Measurements from ENCODE around the gene LYSMD3. TPM values are rescaled to one million over a fixed set of nuclear protein-coding genes. Genes with fewer than 3 reads are reported as not detected.

LYSMD3 gene
- total RNA-seq, 1 donor from 2014 or later = 21.6 TPM

DNA sequence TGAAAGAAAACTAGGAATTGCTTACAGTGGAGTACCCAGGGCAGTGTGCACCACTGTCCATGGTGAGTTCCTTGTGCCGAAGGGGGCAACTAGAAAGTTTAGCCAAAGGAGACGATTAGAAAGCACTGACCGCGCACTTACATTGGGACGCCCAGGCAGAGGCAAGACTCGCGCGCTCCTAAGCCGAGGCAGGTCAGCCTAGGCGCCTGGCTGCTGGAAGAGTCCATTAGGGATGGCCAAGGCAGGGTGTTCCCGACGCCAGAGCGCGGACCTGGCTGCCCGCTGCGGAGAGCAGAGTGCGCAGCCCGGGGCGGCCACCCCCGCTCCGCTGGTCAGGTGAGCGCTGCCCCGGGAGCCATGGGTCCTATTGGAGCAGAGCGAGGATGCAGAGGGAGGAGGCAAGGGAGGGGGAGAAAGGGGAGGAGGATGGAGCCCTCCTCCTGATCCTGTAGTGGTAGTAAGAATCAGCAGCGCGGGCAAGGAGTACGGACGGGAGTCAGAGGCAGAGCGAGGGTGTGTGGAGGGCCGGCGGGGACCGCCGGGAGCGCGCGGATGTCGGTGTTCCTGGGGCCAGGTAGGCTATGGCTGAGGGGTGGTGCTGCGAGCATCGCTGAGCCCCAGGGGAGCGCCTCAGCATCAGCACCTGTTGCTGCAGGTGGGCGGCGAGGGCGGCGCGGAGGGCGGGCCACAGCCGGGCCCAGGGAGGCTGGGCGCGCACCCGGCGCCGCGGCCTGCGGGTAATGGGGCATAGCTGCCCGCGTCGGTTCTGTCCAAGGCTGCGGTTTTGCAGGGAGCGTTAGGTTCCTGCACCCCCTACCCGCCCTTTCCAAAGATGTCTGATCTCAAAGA, 29.2 kb upstream of the LYSMD3 start, which contains the start of gene ADGRV1:
Gene ADGRV1, plus strand, starts transcription at position 454 of the 849 bp plus-strand sequence. Its CDS starts 99 bp downstream, at position 553.
- Histone ChIP-seq H3K27ac (peak within 1 kb of the TSS; percentile 62), H3K9me3 (no peaks in the 10 kb centered on the region), H3K27me3 (ENCODE audit: low read depth) (peaks cover 44% of the 10 kb centered on the region), H3K4me3 (peak within 1 kb of the TSS; percentile 51), H3K4me1 (peaks cover 12% of the 10 kb centered on the region), H3K36me3 (no peaks in the 10 kb centered on the region)
- ATAC-seq = peak; percentile 98 to 99
- DNase-seq = peak; percentile 92
- TF ChIP-seq, protein P1, sequence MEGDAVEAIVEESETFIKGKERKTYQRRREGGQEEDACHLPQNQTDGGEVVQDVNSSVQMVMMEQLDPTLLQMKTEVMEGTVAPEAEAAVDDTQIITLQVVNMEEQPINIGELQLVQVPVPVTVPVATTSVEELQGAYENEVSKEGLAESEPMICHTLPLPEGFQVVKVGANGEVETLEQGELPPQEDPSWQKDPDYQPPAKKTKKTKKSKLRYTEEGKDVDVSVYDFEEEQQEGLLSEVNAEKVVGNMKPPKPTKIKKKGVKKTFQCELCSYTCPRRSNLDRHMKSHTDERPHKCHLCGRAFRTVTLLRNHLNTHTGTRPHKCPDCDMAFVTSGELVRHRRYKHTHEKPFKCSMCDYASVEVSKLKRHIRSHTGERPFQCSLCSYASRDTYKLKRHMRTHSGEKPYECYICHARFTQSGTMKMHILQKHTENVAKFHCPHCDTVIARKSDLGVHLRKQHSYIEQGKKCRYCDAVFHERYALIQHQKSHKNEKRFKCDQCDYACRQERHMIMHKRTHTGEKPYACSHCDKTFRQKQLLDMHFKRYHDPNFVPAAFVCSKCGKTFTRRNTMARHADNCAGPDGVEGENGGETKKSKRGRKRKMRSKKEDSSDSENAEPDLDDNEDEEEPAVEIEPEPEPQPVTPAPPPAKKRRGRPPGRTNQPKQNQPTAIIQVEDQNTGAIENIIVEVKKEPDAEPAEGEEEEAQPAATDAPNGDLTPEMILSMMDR (IDR thresholded peaks at IDR 0.05) = no peak
- intact Hi-C loops (cut with DNase I) = no loop called here

DNA sequence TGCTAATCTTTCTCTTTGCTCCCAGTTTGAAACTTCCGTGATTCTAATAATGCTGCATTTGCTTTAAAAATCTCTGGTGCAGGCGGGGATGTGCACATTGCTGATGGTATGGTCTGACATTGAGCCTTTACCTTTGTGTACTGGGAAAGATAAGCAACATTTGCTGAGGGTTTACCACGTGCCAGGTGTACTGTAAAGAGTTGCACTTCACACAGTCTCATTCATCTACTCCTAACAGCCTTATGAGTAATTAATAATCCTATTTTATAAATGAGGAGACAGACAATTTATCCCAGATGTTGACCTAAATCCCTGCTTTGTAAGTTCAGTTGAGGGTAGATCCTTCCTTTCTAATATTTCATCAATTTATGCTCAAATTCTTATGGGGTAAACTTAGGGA, 28.5 kb upstream of the LYSMD3 start:
- no peaks in the 10 kb centered on the region for H3K36me3 ChIP-seq
- intact Hi-C loops (cut with DNase I) = no loop called here
- DNase-seq = no peak
- H3K9me3 ChIP-seq = no peaks in the 10 kb centered on the region
- peak overlapping the region; percentile 62 for H3K27ac ChIP-seq
- TF ChIP-seq, protein P1 (IDR thresholded peaks at IDR 0.05) = no peak
- H3K4me3 ChIP-seq = peak overlapping the region; percentile 51
- peaks cover 44% of the 10 kb centered on the region for H3K27me3 ChIP-seq (ENCODE audit: low read depth)
- ATAC-seq = no peak
- H3K4me1 ChIP-seq = peaks cover 12% of the 10 kb centered on the region

DNA sequence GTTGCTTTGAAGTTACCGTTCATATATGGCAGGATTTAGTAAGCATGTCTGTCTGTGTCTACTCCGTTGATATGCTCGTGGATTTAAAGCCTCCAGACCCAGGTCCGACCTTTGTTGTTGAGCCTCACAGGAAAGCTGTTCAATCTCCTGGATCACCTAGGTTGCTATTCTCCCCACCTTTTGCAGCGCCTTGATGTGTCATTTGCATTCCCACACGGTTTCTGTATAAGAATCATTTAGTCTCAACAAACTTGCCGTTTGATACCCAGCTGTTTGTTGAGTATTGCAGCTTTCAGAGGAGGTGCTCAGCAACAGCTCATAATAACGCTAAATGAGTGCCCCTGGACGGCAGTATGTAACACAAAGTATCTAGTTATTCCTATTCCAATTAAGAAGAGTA, 28.0 kb upstream of the LYSMD3 start:
- intact Hi-C loops (cut with DNase I) = no loop called here
- H3K27me3 ChIP-seq (ENCODE audit: low read depth) = peaks cover 44% of the 10 kb centered on the region
- peak overlapping the region; percentile 51 for H3K4me3 ChIP-seq

DNA sequence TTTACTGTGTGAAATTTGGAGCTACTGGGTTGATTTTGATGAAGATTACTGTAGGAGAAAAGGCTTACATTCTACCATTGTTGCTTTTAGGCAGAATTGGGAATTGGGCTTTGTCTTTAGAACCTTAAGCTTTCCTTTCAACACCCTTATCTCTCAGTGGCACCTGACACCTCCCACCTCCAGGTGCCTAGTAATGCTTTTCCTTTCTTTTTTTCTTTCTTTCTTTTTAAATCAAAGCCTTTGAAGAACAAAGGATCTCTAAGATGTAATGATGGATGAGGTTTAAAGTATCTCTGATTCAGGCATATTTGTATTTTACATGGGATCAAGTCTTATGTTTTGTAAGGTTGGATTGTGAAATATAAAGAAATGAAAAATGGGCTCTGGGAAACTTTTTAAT, 26.3 kb upstream of the LYSMD3 start:
- no peaks in the 10 kb centered on the region for H3K36me3 ChIP-seq
- no peak overlapping the region for H3K4me3 ChIP-seq
- DNase-seq (no peak), ATAC-seq (no peak)
- peaks cover 33% of the 10 kb centered on the region for H3K27me3 ChIP-seq (ENCODE audit: low read depth)
- TF ChIP-seq, protein P1 (IDR thresholded peaks at IDR 0.05) = no peak
- intact Hi-C loops (cut with DNase I) = no loop called here
- no peaks in the 10 kb centered on the region for H3K9me3 ChIP-seq
- H3K27ac ChIP-seq = no peak overlapping the region
- peaks cover 12% of the 10 kb centered on the region for H3K4me1 ChIP-seq

More for the DNA sequence above, 28.0 kb upstream of the LYSMD3 start:
- no peaks in the 10 kb centered on the region for H3K36me3 ChIP-seq
- H3K4me1 ChIP-seq = peaks cover 12% of the 10 kb centered on the region
- no peak overlapping the region for H3K27ac ChIP-seq
- H3K9me3 ChIP-seq = no peaks in the 10 kb centered on the region
- ATAC-seq (no peak), DNase-seq (no peak)
- TF ChIP-seq, protein P1 (IDR thresholded peaks at IDR 0.05) = no peak

DNA sequence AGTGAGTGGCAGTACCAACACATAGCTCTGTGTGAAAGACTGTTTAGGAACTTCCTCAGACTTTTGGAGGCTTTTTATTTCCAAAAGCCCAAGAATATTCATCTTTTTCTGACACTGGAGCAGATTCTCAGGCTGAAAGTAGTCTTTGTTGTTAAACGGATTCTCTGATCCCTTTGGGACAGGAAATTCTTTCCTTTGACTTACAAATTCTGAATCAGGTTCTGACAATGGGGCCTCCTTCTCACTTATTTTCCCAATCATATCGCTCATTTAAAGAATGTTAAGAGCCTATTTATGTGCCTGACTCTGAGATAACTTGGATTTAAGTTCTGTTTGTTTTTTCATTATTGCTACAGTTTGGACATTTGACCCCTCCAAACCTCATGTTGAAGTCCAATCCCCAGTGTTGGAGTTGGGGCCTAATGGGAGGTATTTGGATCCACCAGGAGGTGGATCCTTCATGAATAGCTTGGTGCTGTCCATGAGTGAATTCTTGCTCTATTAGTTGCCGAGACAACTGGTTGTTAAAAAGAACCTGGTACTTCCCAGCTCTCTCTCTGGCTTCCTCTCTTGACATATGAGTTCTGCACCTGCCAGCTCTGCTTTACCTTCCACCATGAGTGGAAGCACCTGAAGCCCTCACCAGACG, 25.1 kb upstream of the LYSMD3 start:
- TF ChIP-seq, protein P1 (IDR thresholded peaks at IDR 0.05) = no peak
- ATAC-seq (no peak), DNase-seq (no peak)
- intact Hi-C loops (cut with DNase I) = no loop called here
- no peak overlapping the region for H3K4me3 ChIP-seq
- H3K4me1 ChIP-seq = peaks cover 12% of the 10 kb centered on the region
- H3K27me3 ChIP-seq (ENCODE audit: low read depth) = peaks cover 25% of the 10 kb centered on the region
- H3K36me3 ChIP-seq = no peaks in the 10 kb centered on the region
- no peaks in the 10 kb centered on the region for H3K9me3 ChIP-seq
- no peak overlapping the region for H3K27ac ChIP-seq

Measured in lower lobe of right lung (tissue), 2 donors.